ENCODE data around the gene POU2F1. TPM values are rescaled to one million over a fixed set of nuclear protein-coding genes. Genes with fewer than 3 reads are reported as not detected.

POU2F1 gene
- total RNA-seq, 1 experiment from 2014 or later, result 29.6 TPM

GRCh38 chr1:167360120-167360519, 139.4 kb downstream of the POU2F1 start:
- H3K27ac Mint-ChIP-seq (ENCODE audit: unreplicated experiment), result no peak overlapping the region
- TF ChIP-seq CTCF (IDR thresholded peaks at IDR 0.05; ENCODE audit: insufficient read depth in 1 of 2, low read depth in 1 of 2, low read length in 1 of 2, severe bottlenecking in 1 of 2, unreplicated experiment in 1 of 2), result no peak
- H3K9me3 Mint-ChIP-seq (ENCODE audit: unreplicated experiment), result peaks cover 11% of the 10 kb centered on the region
- H3K27me3 Mint-ChIP-seq (ENCODE audit: insufficient read depth, unreplicated experiment), result no peaks in the 10 kb centered on the region
- ChIA-PET CTCF (no interaction called here), POLR2A (no interaction called here)
- H3K4me3 Mint-ChIP-seq (ENCODE audit: unreplicated experiment), result no peak overlapping the region
- Histone ChIP-seq H3K36me3 (ENCODE audit: control insufficient read depth, insufficient read depth, low read length) (no peaks in the 10 kb centered on the region), H3K9me3 (no peaks in the 10 kb centered on the region), H3K27me3 (replicated peaks; ENCODE audit: control insufficient read depth, insufficient read depth, low read length) (no peaks in the 10 kb centered on the region), H3K4me3 (ENCODE audit: low read depth, low read length) (no peak overlapping the region), H3K4me1 (no peaks in the 10 kb centered on the region)
- no peaks in the 10 kb centered on the region for H3K4me1 Mint-ChIP-seq (ENCODE audit: low read depth, unreplicated experiment)
- BruUV-seq (replicated peaks), result no TSS peak
- DNase-seq, result no peak
- no peaks in the 10 kb centered on the region for H3K36me3 Mint-ChIP-seq (ENCODE audit: insufficient read depth, unreplicated experiment)
- intact Hi-C loops (cut with micrococcal nuclease; ENCODE audit: unreplicated experiment), result no loop called here

- CTCF ChIA-PET, result no interaction called here
Observed at GRCh38 chr1:167362638-167363037, 142.0 kb downstream of the POU2F1 start.

GRCh38 chr1:167364826-167365225, 144.1 kb downstream of the POU2F1 start:
- intact Hi-C loops (cut with micrococcal nuclease; ENCODE audit: unreplicated experiment), result no loop called here
- POLR2A ChIA-PET, result no interaction called here
- H3K36me3 ChIP-seq (ENCODE audit: control insufficient read depth, insufficient read depth, low read length), result no peaks in the 10 kb centered on the region
- no peak overlapping the region for H3K4me3 ChIP-seq (ENCODE audit: low read depth, low read length)
- H3K4me3 Mint-ChIP-seq (ENCODE audit: unreplicated experiment), result no peak overlapping the region
- CTCF ChIA-PET, result no interaction called here
- DNase-seq, result no peak
- no peak overlapping the region for H3K27ac Mint-ChIP-seq (ENCODE audit: unreplicated experiment)
- no peaks in the 10 kb centered on the region for H3K36me3 Mint-ChIP-seq (ENCODE audit: insufficient read depth, unreplicated experiment)
- no peaks in the 10 kb centered on the region for H3K27me3 Mint-ChIP-seq (ENCODE audit: insufficient read depth, unreplicated experiment)
- no peaks in the 10 kb centered on the region for H3K9me3 ChIP-seq
- no peak for TF ChIP-seq CTCF (IDR thresholded peaks at IDR 0.05; ENCODE audit: insufficient read depth in 1 of 2, low read depth in 1 of 2, low read length in 1 of 2, severe bottlenecking in 1 of 2, unreplicated experiment in 1 of 2)
- BruUV-seq (replicated peaks), result no TSS peak
- no peaks in the 10 kb centered on the region for H3K4me1 Mint-ChIP-seq (ENCODE audit: low read depth, unreplicated experiment)
- no peaks in the 10 kb centered on the region for H3K4me1 ChIP-seq
- no peaks in the 10 kb centered on the region for H3K9me3 Mint-ChIP-seq (ENCODE audit: unreplicated experiment)
- H3K27me3 ChIP-seq (replicated peaks; ENCODE audit: control insufficient read depth, insufficient read depth, low read length), result no peaks in the 10 kb centered on the region

More at GRCh38 chr1:167362638-167363037, 142.0 kb downstream of the POU2F1 start:
- peaks cover 11% of the 10 kb centered on the region for H3K9me3 Mint-ChIP-seq (ENCODE audit: unreplicated experiment)
- no peaks in the 10 kb centered on the region for H3K36me3 Mint-ChIP-seq (ENCODE audit: insufficient read depth, unreplicated experiment)
- H3K4me3 Mint-ChIP-seq (ENCODE audit: unreplicated experiment), result no peak overlapping the region
- no peak overlapping the region for H3K27ac Mint-ChIP-seq (ENCODE audit: unreplicated experiment)
- H3K4me3 ChIP-seq (ENCODE audit: low read depth, low read length), result no peak overlapping the region
- H3K9me3 ChIP-seq, result no peaks in the 10 kb centered on the region
- BruUV-seq (replicated peaks), result no TSS peak
- no peaks in the 10 kb centered on the region for H3K4me1 Mint-ChIP-seq (ENCODE audit: low read depth, unreplicated experiment)
- no peaks in the 10 kb centered on the region for H3K27me3 Mint-ChIP-seq (ENCODE audit: insufficient read depth, unreplicated experiment)
- no peaks in the 10 kb centered on the region for H3K4me1 ChIP-seq
- no peak for TF ChIP-seq CTCF (IDR thresholded peaks at IDR 0.05; ENCODE audit: insufficient read depth in 1 of 2, low read depth in 1 of 2, low read length in 1 of 2, severe bottlenecking in 1 of 2, unreplicated experiment in 1 of 2)
- no peaks in the 10 kb centered on the region for H3K27me3 ChIP-seq (replicated peaks; ENCODE audit: control insufficient read depth, insufficient read depth, low read length)
- no peak for DNase-seq
- POLR2A ChIA-PET, result no interaction called here
- intact Hi-C loops (cut with micrococcal nuclease; ENCODE audit: unreplicated experiment), result no loop called here
- H3K36me3 ChIP-seq (ENCODE audit: control insufficient read depth, insufficient read depth, low read length), result no peaks in the 10 kb centered on the region

All from Caco-2 (cell line).